SK-N-SH (cell line): ENCODE results near the gene ADGRG2. TPM values are rescaled to one million over a fixed set of nuclear protein-coding genes. Genes with fewer than 3 reads are reported as not detected.

ENCODE experiments used
- CTCF ChIA-PET: fragments of 300-600, 350-600 bp; formaldehyde crosslinking; extraction: SDS; loops from one replicate; lab custom pipeline; 2021; lab: Yijun Ruan, JAX
- POLR2A ChIA-PET: fragments of 350-600 bp; sonication (Branson Sonifier 250); formaldehyde crosslinking; extraction: SDS; loops from one replicate; lab custom pipeline; 2020; ENCODE audit warnings: antibody characterized with exemption, inconsistent platforms; lab: Yijun Ruan, JAX
- DNase-seq: peaks from one replicate; pipeline ENCODE4 v3.0.0; 2012
- H2AFZ ChIP-seq: fragments of 200-600 bp; sonication (generic); 2 replicates; pipeline ENCODE4 v1.8.1; 2016; ENCODE audit warnings: antibody characterized with exemption, mild to moderate bottlenecking, low read depth
- H3F3A ChIP-seq: fragments of 200-600 bp; sonication (generic); replicated peaks from 2 replicates; pipeline ENCODE3; 2016; ENCODE audit warnings: antibody characterized with exemption, mild to moderate bottlenecking; ENCODE audit not compliant: insufficient read depth
- H3K27ac ChIP-seq, 2 experiments: fragments of 200-500 bp in 1 of 2; fragments of 200-600 bp in 1 of 2; sonication (Bioruptor generic) in 1 of 2; sonication (generic), shearing (Covaris generic) in 1 of 2; 2 replicates each; pipeline versions ENCODE4 v1.5.1 to v1.6.1; 2014 to 2016; ENCODE audit warnings: low read depth in 2 of 2, inconsistent platforms in 1 of 2, low read length in 1 of 2, mild to moderate bottlenecking in 1 of 2, mixed read lengths in 1 of 2
- H3K27me3 ChIP-seq: fragments of 200-600 bp; sonication (generic), shearing (Covaris generic); 2 replicates; pipeline ENCODE4 v1.6.1; 2016; ENCODE audit warnings: mixed run types; ENCODE audit not compliant: insufficient read depth
- H3K36me3 ChIP-seq, 2 experiments: fragments of 200-500 bp in 1 of 2; fragments of 200-600 bp in 1 of 2; sonication (Bioruptor generic) in 1 of 2; sonication (generic) in 1 of 2; replicated peaks in 1 of 2; 2 replicates each; pipeline versions ENCODE3 to v1.5.1; 2014 to 2016; ENCODE audit warnings: low read length in 1 of 2, mild to moderate bottlenecking in 1 of 2; ENCODE audit not compliant: insufficient read depth in 2 of 2, control insufficient read depth in 1 of 2
- H3K4me1 ChIP-seq, 2 experiments: fragments of 200-500 bp in 1 of 2; fragments of 200-600 bp in 1 of 2; sonication (Bioruptor generic) in 1 of 2; sonication (generic), shearing (Covaris generic) in 1 of 2; 2 replicates each; pipeline versions ENCODE4 v1.5.1 to v1.6.1; 2014 to 2016; ENCODE audit warnings: low read depth in 1 of 2, low read length in 1 of 2, mixed run types in 1 of 2; ENCODE audit not compliant: insufficient read depth in 2 of 2, control insufficient read depth in 1 of 2
- H3K4me2 ChIP-seq: fragments of 200-600 bp; sonication (generic), shearing (Covaris generic); 2 replicates; pipeline ENCODE4 v1.6.1; 2017; ENCODE audit warnings: mixed run types
- H3K4me3 ChIP-seq, 2 experiments: fragments of 200-500 bp in 1 of 2; fragments of 200-600 bp in 1 of 2; sonication (Bioruptor generic) in 1 of 2; sonication (generic), shearing (Covaris generic) in 1 of 2; 2 replicates each; pipeline versions ENCODE4 v1.5.1 to v1.8.1; 2014 to 2016; ENCODE audit warnings: low read depth in 2 of 2, inconsistent platforms in 1 of 2, low read length in 1 of 2, mild to moderate bottlenecking in 1 of 2, mixed read lengths in 1 of 2, moderate library complexity in 1 of 2
- H3K79me2 ChIP-seq: fragments of 200-600 bp; sonication (generic); 2 replicates; pipeline ENCODE4 v1.8.1; 2017; ENCODE audit warnings: mild to moderate bottlenecking; ENCODE audit not compliant: insufficient read depth
- H3K9ac ChIP-seq: fragments of 200-600 bp; sonication (generic); 2 replicates; pipeline ENCODE4 v1.6.1; 2017; ENCODE audit warnings: mixed run types
- H3K9me2 ChIP-seq: fragments of 200-600 bp; sonication (generic); 2 replicates; pipeline ENCODE4 v1.6.1; 2017; ENCODE audit warnings: mixed run types
- H3K9me3 ChIP-seq: fragments of 200-600 bp; sonication (generic); 2 replicates; pipeline ENCODE4 v1.6.1; 2017; ENCODE audit warnings: mixed run types, mild to moderate bottlenecking, moderate library complexity
- H4K20me1 ChIP-seq: fragments of 200-600 bp; sonication (generic); 2 replicates; pipeline ENCODE4 v1.6.1; 2017; ENCODE audit warnings: mild to moderate bottlenecking, mixed run types; ENCODE audit not compliant: insufficient read depth
- CHD2 ChIP-seq: fragments of 150-350 bp; IDR thresholded peaks from 2 replicates; pipeline ENCODE4 v1.6.1; 2018; ENCODE audit warnings: low read length; ENCODE audit not compliant: partially characterized antibody
- ELF1 ChIP-seq: IDR thresholded peaks from 2 replicates; pipeline ENCODE4 v1.4.0; 2012
- EP300 ChIP-seq, 2 experiments: IDR thresholded peaks; 2 replicates each; pipeline versions ENCODE4 v1.4.0 to v1.6.1; 2012; ENCODE audit warnings: borderline replicate concordance in 1 of 2, low read depth in 1 of 2, low read length in 1 of 2
- EZH2phosphoT487 ChIP-seq: fragments of 200-600 bp; sonication (generic); IDR thresholded peaks from 2 replicates; pipeline ENCODE4 v1.6.1; 2017; ENCODE audit warnings: low read depth, mixed run types, mild to moderate bottlenecking, antibody characterized with exemption, moderate library complexity, borderline replicate concordance
- JUND ChIP-seq: IDR thresholded peaks from 2 replicates; pipeline ENCODE4 v1.4.0; 2012
- MEF2A ChIP-seq: IDR thresholded peaks from 2 replicates; pipeline ENCODE4 v1.4.0; 2012; ENCODE audit warnings: low read depth, borderline replicate concordance
- NRF1 ChIP-seq: IDR thresholded peaks from 2 replicates; pipeline ENCODE4 v1.6.1; 2012; ENCODE audit warnings: low read depth, mild to moderate bottlenecking, low read length
- POLR2AphosphoS5 ChIP-seq: IDR thresholded peaks from 2 replicates; pipeline ENCODE4 v1.6.1; 2012; ENCODE audit warnings: low read depth, low read length
- RAD21 ChIP-seq: IDR thresholded peaks from 2 replicates; pipeline ENCODE4 v1.6.1; 2012; ENCODE audit warnings: mild to moderate bottlenecking, low read length
- RCOR1 ChIP-seq: fragments of 150-350 bp; IDR thresholded peaks from 2 replicates; pipeline ENCODE4 v1.6.1; 2017; ENCODE audit warnings: antibody characterized with exemption, low read length
- RXRA ChIP-seq: IDR thresholded peaks from 2 replicates; pipeline ENCODE4 v1.4.0; 2012; ENCODE audit warnings: low read depth, mild to moderate bottlenecking, borderline replicate concordance
- TAF1 ChIP-seq: IDR thresholded peaks from 2 replicates; pipeline ENCODE4 v1.6.1; 2012; ENCODE audit warnings: low read depth, mild to moderate bottlenecking, low read length, moderate library complexity, borderline replicate concordance
- WGBS: methylation state at CpG from one replicate; pipeline ENCODE4 v1.1.6; 2017; ENCODE audit warnings: low lambda C conversion rate; 5-methylcytosine and 5-hydroxymethylcytosine counted together
- polyA plus RNA-seq, 3 experiments: library from polyadenylated mRNA; depleted of rRNA; stranded (reverse); fragments of >200 nt; gene quantifications; 2 replicates each; pipeline ENCODE4 v1.2.3, GENCODE V29; 2012
- TF ChIP-seq, protein P1 (sequence below): fragments of 150-350 bp; IDR thresholded peaks from 2 replicates; pipeline ENCODE4 v1.6.1; 2016; ENCODE audit warnings: mild to moderate bottlenecking, low read depth, low read length
- TF ChIP-seq, protein P2 (sequence below): fragments of 200-600 bp; sonication (generic); IDR thresholded peaks from 2 replicates; pipeline ENCODE4 v1.6.1; 2017; ENCODE audit warnings: antibody characterized with exemption, mild to moderate bottlenecking, moderate library complexity
- TF ChIP-seq, protein P3 (sequence below): IDR thresholded peaks from 2 replicates; pipeline ENCODE4 v1.4.0; 2012; ENCODE audit warnings: low read depth

The ADGRG2 gene, protein sequence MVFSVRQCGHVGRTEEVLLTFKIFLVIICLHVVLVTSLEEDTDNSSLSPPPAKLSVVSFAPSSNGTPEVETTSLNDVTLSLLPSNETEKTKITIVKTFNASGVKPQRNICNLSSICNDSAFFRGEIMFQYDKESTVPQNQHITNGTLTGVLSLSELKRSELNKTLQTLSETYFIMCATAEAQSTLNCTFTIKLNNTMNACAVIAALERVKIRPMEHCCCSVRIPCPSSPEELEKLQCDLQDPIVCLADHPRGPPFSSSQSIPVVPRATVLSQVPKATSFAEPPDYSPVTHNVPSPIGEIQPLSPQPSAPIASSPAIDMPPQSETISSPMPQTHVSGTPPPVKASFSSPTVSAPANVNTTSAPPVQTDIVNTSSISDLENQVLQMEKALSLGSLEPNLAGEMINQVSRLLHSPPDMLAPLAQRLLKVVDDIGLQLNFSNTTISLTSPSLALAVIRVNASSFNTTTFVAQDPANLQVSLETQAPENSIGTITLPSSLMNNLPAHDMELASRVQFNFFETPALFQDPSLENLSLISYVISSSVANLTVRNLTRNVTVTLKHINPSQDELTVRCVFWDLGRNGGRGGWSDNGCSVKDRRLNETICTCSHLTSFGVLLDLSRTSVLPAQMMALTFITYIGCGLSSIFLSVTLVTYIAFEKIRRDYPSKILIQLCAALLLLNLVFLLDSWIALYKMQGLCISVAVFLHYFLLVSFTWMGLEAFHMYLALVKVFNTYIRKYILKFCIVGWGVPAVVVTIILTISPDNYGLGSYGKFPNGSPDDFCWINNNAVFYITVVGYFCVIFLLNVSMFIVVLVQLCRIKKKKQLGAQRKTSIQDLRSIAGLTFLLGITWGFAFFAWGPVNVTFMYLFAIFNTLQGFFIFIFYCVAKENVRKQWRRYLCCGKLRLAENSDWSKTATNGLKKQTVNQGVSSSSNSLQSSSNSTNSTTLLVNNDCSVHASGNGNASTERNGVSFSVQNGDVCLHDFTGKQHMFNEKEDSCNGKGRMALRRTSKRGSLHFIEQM
- polyA plus RNA-seq (2012; rRNA removed): 0.08 and 0.23 TPM in 2 replicates
- 0.19 and 0.22 TPM in 2 replicates for polyA plus RNA-seq (2012; cell fraction: cytosol; rRNA removed)
- 0.28 and 0.30 TPM in 2 replicates for polyA plus RNA-seq (2012; cell fraction: nucleus; rRNA removed)

DNA sequence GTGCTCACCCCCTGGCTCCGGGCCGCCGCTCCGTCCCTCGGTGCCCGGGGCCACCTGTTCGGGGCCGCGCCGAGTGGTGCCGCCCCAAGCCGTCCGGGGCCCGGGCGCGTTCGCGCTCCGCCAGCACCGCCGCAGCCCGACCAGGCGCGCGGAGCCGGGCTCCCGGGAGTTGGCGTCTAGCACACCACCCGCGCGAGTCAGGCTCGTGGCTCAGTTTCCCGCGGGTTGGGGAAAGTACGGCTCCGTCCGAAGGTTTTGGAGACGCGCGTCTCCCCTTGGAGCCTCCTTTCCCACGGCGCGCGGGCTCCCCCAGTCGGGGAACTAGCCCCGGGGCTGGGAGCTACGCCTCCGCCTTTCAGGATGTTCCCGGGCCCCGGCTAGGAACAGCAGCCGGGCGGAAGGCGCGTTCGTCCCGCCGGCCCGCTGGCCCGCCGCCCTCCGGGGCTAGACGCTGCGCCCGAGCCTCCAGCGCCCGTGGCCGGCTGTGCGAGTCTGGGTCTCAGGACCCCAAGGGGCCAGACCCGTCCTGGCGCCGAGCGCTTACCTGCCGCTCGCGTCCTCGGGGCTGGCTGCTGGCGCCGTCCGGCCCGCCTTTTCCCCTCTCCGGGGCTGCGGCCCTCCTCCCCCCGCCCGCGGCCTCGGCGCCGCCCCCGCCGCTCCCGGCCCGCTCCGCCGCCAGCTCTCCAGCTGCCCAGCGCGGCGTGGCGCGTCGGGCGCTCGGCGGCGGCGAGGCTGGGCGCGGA is at the start of gene ADGRG2:
Gene ADGRG2, minus strand, starts transcription at position 571 of the 743 bp plus-strand sequence. CDS start 53,634 bp downstream, outside the sequence.
- no peaks in the 10 kb centered on the region for H3K36me3 ChIP-seq
- H2AFZ ChIP-seq: no peak within 1 kb of the TSS
- H4K20me1 ChIP-seq: no peaks in the 10 kb centered on the region
- H3K4me2 ChIP-seq: no peak within 1 kb of the TSS
- peaks cover 42% of the 10 kb centered on the region for H3K27me3 ChIP-seq
- no peaks in the 10 kb centered on the region for H3F3A ChIP-seq
- TF ChIP-seq CHD2 (no peak), EZH2phosphoT487 (no peak), TAF1 (no peak), RXRA (no peak), RCOR1 (no peak), ELF1 (no peak), NRF1 (no peak), JUND (no peak), MEF2A (no peak), RAD21 (no peak), EP300 (IDR thresholded peaks at IDR 0.05; ENCODE audit: borderline replicate concordance in 1 of 2, low read depth in 1 of 2, low read length in 1 of 2) (no peak), POLR2AphosphoS5 (no peak)
- TF ChIP-seq, protein P1, sequence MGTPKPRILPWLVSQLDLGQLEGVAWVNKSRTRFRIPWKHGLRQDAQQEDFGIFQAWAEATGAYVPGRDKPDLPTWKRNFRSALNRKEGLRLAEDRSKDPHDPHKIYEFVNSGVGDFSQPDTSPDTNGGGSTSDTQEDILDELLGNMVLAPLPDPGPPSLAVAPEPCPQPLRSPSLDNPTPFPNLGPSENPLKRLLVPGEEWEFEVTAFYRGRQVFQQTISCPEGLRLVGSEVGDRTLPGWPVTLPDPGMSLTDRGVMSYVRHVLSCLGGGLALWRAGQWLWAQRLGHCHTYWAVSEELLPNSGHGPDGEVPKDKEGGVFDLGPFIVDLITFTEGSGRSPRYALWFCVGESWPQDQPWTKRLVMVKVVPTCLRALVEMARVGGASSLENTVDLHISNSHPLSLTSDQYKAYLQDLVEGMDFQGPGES: no peak
- TF ChIP-seq, protein P2, sequence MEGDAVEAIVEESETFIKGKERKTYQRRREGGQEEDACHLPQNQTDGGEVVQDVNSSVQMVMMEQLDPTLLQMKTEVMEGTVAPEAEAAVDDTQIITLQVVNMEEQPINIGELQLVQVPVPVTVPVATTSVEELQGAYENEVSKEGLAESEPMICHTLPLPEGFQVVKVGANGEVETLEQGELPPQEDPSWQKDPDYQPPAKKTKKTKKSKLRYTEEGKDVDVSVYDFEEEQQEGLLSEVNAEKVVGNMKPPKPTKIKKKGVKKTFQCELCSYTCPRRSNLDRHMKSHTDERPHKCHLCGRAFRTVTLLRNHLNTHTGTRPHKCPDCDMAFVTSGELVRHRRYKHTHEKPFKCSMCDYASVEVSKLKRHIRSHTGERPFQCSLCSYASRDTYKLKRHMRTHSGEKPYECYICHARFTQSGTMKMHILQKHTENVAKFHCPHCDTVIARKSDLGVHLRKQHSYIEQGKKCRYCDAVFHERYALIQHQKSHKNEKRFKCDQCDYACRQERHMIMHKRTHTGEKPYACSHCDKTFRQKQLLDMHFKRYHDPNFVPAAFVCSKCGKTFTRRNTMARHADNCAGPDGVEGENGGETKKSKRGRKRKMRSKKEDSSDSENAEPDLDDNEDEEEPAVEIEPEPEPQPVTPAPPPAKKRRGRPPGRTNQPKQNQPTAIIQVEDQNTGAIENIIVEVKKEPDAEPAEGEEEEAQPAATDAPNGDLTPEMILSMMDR: no peak
- TF ChIP-seq, protein P3, sequence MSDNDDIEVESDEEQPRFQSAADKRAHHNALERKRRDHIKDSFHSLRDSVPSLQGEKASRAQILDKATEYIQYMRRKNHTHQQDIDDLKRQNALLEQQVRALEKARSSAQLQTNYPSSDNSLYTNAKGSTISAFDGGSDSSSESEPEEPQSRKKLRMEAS: no peak
- no peak within 1 kb of the TSS for H3K27ac ChIP-seq
- no peaks in the 10 kb centered on the region for H3K9me3 ChIP-seq
- H3K4me1 ChIP-seq: no peaks in the 10 kb centered on the region; a peak in 2 of 4 replicates
- CTCF ChIA-PET: interaction anchor here (0.7 kb wide), 1 partner anchor 15 kb away, joined by 3 read pairs; no protein-coding TSS in a partner anchor
- H3K4me3 ChIP-seq: peak within 1 kb of the TSS in 1 of 2 experiments; percentile 34; a peak in 2 of 4 replicates
- whole genome bisulfite sequencing: 12% methylated on average over 15 of the region's 107 CpGs
- POLR2A ChIA-PET: no interaction called here
- no peaks in the 10 kb centered on the region for H3K9me2 ChIP-seq
- peak; percentile 71 for DNase-seq
- no peak within 1 kb of the TSS for H3K9ac ChIP-seq
- H3K79me2 ChIP-seq: no peaks in the 10 kb centered on the region
